ENCODE measurements around the gene ARL10.

DNA sequence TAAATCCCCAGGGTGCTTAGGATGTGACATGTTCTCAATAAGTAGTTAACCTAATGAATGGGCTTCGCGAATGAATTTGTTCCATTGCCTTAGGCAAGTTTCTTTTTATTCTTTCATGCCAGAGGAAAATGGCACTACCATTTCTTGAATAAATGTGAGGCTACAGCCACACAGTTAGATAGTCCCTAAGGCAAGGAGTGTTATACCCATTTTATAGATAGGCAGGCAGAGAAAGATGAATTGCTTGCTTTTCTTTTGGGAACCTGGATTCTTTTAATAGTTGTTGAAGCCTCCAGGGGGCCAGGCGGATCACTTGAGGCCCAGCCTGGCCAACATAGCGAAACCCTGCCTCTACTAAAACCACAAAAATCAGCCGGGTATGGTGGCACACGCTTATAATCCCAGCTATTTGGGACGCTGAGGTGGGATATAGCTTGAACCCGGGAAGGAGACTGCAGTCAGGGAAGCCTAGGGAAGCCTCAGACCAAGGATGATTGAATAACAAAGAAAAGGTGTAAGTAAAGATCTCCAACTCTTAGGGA, 22.2 kb downstream of the ARL10 start:
- TF ChIP-seq, protein P1, sequence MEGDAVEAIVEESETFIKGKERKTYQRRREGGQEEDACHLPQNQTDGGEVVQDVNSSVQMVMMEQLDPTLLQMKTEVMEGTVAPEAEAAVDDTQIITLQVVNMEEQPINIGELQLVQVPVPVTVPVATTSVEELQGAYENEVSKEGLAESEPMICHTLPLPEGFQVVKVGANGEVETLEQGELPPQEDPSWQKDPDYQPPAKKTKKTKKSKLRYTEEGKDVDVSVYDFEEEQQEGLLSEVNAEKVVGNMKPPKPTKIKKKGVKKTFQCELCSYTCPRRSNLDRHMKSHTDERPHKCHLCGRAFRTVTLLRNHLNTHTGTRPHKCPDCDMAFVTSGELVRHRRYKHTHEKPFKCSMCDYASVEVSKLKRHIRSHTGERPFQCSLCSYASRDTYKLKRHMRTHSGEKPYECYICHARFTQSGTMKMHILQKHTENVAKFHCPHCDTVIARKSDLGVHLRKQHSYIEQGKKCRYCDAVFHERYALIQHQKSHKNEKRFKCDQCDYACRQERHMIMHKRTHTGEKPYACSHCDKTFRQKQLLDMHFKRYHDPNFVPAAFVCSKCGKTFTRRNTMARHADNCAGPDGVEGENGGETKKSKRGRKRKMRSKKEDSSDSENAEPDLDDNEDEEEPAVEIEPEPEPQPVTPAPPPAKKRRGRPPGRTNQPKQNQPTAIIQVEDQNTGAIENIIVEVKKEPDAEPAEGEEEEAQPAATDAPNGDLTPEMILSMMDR (IDR thresholded peaks at IDR 0.05; ENCODE audit: low read length), result peak; percentile 21; the same call in 1 of the 2 replicates
- TF ChIP-seq EZH2phosphoT487 (IDR thresholded peaks at IDR 0.05; ENCODE audit: low read length) (no peak), EZH2 (optimal IDR thresholded peaks at IDR 0.05; ENCODE audit: low read depth, low read length) (no peak)

Data from MM.1S (cell line).